Brain microvascular endothelial cell (primary cell): ENCODE results near the gene MYBBP1A.

ENCODE experiments used
- DNase-seq: peaks from one replicate; pipeline ENCODE4 v3.0.0-alpha.2; 2020
- H3K27ac ChIP-seq: fragments of 250-450 bp; sonication (Bioruptor Pico); 2 replicates; pipeline ENCODE4 v1.5.1; 2020; ENCODE audit warnings: mild to moderate bottlenecking, moderate library complexity
- H3K27me3 ChIP-seq: fragments of 250-450 bp; sonication (Bioruptor Pico); replicated peaks from 2 replicates; pipeline ENCODE4 v1.5.1; 2020; ENCODE audit warnings: mild to moderate bottlenecking
- H3K36me3 ChIP-seq: fragments of 250-450 bp; sonication (Bioruptor Pico); replicated peaks from 2 replicates; pipeline ENCODE4 v1.5.1; 2020; ENCODE audit warnings: mild to moderate bottlenecking
- H3K4me3 ChIP-seq: 2 replicates; pipeline ENCODE4 v1.5.1; 2011; ENCODE audit warnings: low read depth, mild to moderate bottlenecking, control low read depth, low read length, moderate library complexity
- CTCF ChIP-seq: IDR thresholded peaks from 2 replicates; pipeline ENCODE4 v1.5.1; 2011; ENCODE audit warnings: low read depth, mild to moderate bottlenecking, moderate library complexity, low read length, control low read depth, inconsistent platforms; ENCODE audit errors: missing control alignments
- in situ Hi-C: cut with HindIII; loops from 2 replicates; pipeline ENCODE4 v1.10.0; 2017; ENCODE audit warnings: low sequenced_read_pairs, low pct_ligation_motif_present

MYBBP1A gene

GRCh38 chr17:4529533-4530152, 25.5 kb downstream of the MYBBP1A start:
- Histone ChIP-seq H3K27ac (no peak overlapping the region), H3K36me3 (no peaks in the 10 kb centered on the region), H3K27me3 (no peaks in the 10 kb centered on the region), H3K4me3 (no peak overlapping the region)
- DNase-seq, result no peak
- in situ Hi-C loops, result no loop called here
- no peak for TF ChIP-seq CTCF

- no peak for TF ChIP-seq CTCF
- Histone ChIP-seq H3K4me3 (no peak overlapping the region), H3K27me3 (no peaks in the 10 kb centered on the region), H3K27ac (no peak overlapping the region), H3K36me3 (no peaks in the 10 kb centered on the region)
- in situ Hi-C loops, result no loop called here
- no peak for DNase-seq
Measured at GRCh38 chr17:4527566-4528125, 27.5 kb downstream of the MYBBP1A start.

GRCh38 chr17:4527134-4527533, 28.1 kb downstream of the MYBBP1A start:
- H3K36me3 ChIP-seq, result no peaks in the 10 kb centered on the region
- no peak for TF ChIP-seq CTCF
- no peak overlapping the region for H3K27ac ChIP-seq
- DNase-seq, result no peak
- no peaks in the 10 kb centered on the region for H3K27me3 ChIP-seq
- in situ Hi-C loops, result no loop called here
- H3K4me3 ChIP-seq, result no peak overlapping the region

- Histone ChIP-seq H3K36me3 (no peaks in the 10 kb centered on the region), H3K4me3 (no peak overlapping the region), H3K27me3 (no peaks in the 10 kb centered on the region), H3K27ac (no peak overlapping the region)
- no peak for TF ChIP-seq CTCF
- in situ Hi-C loops, result no loop called here
- DNase-seq, result no peak
Measured at GRCh38 chr17:4525691-4526397, 29.3 kb downstream of the MYBBP1A start.

GRCh38 chr17:4523946-4524345, 31.2 kb downstream of the MYBBP1A start:
- Histone ChIP-seq H3K27me3 (no peaks in the 10 kb centered on the region), H3K4me3 (no peak overlapping the region), H3K36me3 (no peaks in the 10 kb centered on the region), H3K27ac (no peak overlapping the region)
- no peak for TF ChIP-seq CTCF
- DNase-seq, result no peak
- in situ Hi-C loops, result no loop called here
